Stimulated activated CD4-positive, alpha-beta T cell treated with anti-CD3 and anti-CD28 coated beads, Interleukin-1b, Interleukin-23, amount 100 ng/mL, for 1 hour (primary cell): ENCODE results near the gene IARS1.

Source experiments
- DNase-seq, 2 donors: peaks; one replicate each; pipeline ENCODE4 v3.0.0-alpha.2; 2020; ENCODE audit warnings: low read depth in 2 of 2

The IARS1 gene

GRCh38 chr9:92293452-92294296, at the start of gene IARS1:
TSS of gene IARS1 (minus strand) at chr9:92293697. CDS start at chr9:92289419, 4,278 bp downstream.
- DNase-seq = peak; percentile 98 to 100

GRCh38 chr9:92342825-92343488, 49.5 kb upstream of the IARS1 start:
- DNase-seq = no peak

DNA sequence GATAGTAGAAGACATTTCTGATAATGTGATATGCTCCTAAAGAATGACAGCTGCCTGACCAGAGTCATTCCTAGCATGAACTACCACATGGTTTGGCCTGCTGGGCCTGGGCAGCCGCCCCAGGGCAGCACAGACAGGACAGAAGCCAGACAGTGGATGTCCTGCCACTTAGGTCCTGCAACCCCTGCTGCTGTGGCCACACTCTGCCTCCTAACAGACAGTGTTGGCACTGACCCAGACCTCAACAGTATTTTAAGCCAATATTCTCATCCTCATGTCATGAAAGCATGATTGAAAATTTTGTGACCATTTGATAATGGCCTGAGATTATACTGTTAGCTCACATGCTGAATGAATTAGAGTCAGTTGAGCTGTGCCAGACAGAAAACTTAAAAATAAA, 48.1 kb upstream of the IARS1 start:
- DNase-seq = no peak

GRCh38 chr9:92333282-92333634, 39.8 kb upstream of the IARS1 start:
- DNase-seq = no peak

- no peak for DNase-seq
These were observed 39.2 kb upstream of the IARS1 start for GRCh38 chr9:92332577-92333281.

GRCh38 chr9:92328225-92328624, 34.7 kb upstream of the IARS1 start:
- DNase-seq = no peak

GRCh38 chr9:92327283-92327850, 33.9 kb upstream of the IARS1 start:
- DNase-seq = no peak

- no peak for DNase-seq
These were observed 32.5 kb upstream of the IARS1 start for GRCh38 chr9:92325991-92326500.

GRCh38 chr9:92325269-92325990, 31.9 kb upstream of the IARS1 start, which contains the start of the genes CENPP and NOL8:
TSS of gene CENPP (plus strand) at chr9:92325953.
TSS of gene NOL8 (minus strand) at chr9:92325350. CDS start at chr9:92324161, 1,189 bp downstream.
- peak; percentile 41 to 57 for DNase-seq

DNA sequence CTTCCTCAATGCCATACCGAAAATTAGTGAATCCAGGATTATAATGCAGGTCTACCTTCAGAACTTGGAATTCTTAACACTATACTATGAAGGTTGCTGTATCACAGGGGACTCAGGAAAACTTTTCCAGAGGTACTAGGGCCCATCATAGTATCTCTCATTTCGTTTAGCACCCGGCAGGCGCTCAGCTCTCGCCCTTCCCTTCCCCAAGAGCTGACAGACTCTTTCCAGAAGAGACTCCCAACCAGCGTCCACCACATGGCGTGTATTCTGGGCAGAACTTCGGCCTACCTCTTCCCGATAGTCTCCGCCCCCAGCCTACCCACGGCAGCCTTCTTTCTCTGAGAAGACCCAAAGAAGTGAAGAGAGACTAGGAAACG, 31.4 kb upstream of the IARS1 start:
- DNase-seq = no peak

- DNase-seq = no peak
These were observed 30.9 kb upstream of the IARS1 start for GRCh38 chr9:92324431-92324830.

DNA sequence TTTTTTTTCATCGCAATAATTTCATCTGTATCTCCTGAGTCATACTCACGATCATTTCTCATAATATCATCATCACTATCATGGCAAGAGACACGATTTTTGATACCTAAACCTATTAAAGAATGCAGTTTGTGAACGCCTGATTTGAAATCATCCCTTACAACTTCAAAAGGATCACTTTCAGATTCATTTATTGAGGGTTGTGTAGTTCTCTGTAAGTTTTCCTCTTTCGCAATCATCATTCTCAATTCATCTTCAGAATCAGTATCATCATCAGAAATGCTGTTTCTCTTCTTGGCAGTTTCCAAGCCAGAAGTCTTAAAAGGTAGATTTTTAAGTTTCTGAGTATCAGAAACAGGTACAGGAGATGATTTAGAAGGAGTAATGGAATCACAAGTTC, 22.0 kb upstream of the IARS1 start:
- DNase-seq = no peak

DNA sequence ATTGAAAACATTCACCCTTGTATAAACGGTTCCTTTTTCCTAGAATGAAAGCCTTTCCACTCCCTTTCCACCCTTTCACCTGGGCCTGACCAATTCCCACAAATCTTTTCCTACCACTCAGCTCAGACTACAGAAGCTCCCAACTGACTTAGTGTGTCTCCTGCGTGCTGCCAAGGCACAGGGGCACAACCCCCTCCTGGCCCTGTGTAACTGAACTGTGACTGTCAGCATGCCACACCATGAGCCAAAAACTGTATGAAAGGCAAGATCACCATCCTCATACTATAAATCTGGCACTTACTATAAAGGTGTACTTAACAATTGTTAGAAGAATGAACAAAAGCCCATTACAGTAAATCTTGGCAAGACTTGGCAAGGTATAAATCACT, 20.1 kb upstream of the IARS1 start:
- DNase-seq = no peak

DNA sequence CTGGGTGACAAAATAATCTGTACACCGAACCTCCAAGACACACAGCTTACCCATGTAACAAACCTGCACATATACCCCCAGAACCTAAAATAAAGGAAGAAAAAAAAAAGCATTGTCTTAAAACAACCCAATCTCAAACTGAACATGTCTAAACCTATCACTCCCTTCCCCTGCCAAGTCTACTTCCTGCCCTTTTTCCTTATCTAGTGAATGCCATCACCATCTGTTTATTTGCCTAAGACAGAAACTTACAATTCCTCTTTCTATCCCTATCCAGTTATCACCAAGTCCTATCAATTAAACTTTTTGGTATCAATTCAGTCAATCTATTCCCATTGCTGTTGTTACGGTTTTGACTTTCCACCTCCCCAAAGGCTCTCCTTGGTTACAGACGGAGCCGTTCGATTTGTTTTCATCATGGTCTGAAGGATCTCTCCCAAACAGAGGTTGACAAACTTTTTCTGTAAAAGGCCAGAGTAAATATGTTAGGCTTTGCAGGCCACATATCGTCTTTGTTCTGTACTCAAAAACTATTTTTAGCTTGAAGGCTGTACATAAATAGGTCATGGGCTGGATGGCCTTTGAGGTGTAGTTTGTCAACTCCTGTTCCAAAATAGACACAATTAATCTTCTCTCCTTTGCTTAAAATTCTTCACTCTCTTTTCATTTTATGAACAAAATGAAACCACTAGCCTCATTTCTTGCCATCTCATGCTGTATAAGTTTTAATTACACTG, 19.6 kb upstream of the IARS1 start:
- no peak for DNase-seq

- DNase-seq = no peak
These were observed 17.1 kb upstream of the IARS1 start for GRCh38 chr9:92310562-92310961.

DNA sequence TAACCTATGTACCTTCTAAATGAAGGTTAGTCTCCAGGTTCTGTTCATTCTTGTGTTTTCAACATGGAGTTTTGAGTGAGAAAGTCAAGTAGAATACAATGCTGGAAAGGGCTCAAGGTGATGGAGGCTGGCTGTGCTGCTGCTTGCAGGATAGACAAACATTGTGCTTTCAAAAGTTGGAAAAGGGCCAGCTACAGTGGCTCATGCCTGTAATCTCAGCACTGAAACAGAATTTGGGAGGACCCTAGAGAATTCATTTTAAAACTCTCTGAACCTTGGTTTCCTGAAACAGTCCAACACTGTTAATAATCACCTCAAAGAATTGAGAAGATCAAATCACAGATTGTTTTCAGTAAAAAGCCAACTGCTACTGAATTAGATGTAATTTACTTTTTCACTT, 15.4 kb upstream of the IARS1 start:
- no peak for DNase-seq

DNA sequence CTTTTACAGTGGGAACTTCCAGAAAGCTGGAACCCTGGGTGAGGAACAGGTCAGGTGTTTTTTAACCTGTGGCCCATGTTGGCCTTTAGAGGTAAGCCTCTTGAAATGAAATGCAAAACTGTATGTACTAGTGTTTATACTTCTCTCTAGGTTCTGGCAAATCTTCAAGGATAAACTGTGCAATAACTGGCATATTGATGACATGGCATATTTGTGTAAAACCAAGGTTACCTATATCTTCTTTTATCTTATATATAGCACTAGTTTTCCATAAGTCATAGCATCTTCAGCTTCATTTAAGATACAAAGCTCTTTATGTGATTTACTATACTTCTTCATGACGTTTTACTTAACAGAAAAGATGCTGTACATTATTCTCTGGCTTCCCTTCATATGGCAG, 7.4 kb upstream of the IARS1 start:
- no peak for DNase-seq

DNA sequence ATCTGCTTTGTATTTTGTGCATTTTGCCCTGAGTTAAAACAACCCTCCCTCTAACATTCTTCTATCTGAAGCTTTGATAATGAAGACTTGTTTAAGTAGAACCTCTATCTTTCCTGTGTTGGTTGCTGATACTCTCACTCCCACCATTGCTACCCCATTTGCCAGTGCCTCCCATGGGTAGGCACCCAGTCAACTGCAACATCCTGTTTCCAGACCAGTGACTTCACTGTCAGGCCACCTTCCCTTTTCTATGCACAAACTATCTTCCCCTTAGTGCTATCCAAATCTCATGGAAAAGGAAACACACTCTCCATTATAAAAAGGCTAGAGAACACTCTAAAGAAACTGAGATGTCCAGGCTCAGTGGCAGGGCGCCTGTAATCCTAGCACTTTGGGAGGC, 5.6 kb upstream of the IARS1 start:
- DNase-seq = no peak

GRCh38 chr9:92298036-92298435, 4.5 kb upstream of the IARS1 start:
- DNase-seq = no peak

DNA sequence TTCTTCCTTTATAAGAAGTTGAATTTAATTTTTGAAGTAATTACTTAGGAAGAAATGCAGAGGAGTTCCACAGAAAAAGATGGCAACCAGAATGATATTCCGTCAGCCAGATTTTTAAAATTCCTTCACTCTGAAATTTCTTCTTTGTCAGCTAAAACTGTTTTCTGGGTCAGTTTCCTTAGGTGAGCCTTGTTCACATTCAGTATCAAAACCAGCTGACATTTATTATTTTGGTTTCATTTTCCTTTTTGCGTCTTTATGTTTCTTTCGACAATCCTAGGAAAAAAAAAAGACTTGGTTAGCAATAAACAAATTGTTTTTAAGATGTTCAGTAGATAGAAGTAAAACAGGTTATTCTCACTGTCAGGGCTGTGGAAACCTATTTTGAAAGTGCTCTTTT, 4.1 kb upstream of the IARS1 start:
- no peak for DNase-seq

GRCh38 chr9:92295827-92296258, 2.3 kb upstream of the IARS1 start:
- no peak for DNase-seq
